GM12878 (cell line): ENCODE results near the gene CTSW. TPM values are rescaled to one million over a fixed set of nuclear protein-coding genes. Genes with fewer than 3 reads are reported as not detected.

Source experiments
- ASH2L ChIP-seq: fragments of 300-600, 200-600 bp; sonication (generic); IDR thresholded peaks from 2 replicates; pipeline ENCODE4 v1.6.1; 2017; ENCODE audit warnings: low read depth, mild to moderate bottlenecking, borderline replicate concordance
- CBX3 ChIP-seq: fragments of 200-600 bp; sonication (generic); IDR thresholded peaks from 2 replicates; pipeline ENCODE4 v1.6.1; 2016; ENCODE audit warnings: low read depth, borderline replicate concordance
- CBX5 ChIP-seq: sonication (generic); IDR thresholded peaks from 2 replicates; pipeline ENCODE4 v1.6.1; 2016; ENCODE audit warnings: low read depth, moderate library complexity, mild to moderate bottlenecking, inconsistent platforms
- CEBPB ChIP-seq, 2 experiments: fragments of 150-350 bp in 1 of 2; IDR thresholded peaks; 2 replicates each; pipeline ENCODE4 v1.6.1; 2012 to 2014; ENCODE audit warnings: low read depth in 2 of 2, low read length in 2 of 2, borderline replicate concordance in 1 of 2, inconsistent platforms in 1 of 2
- CTCF ChIP-seq, 3 experiments: IDR thresholded peaks in 2 of 3; conservative IDR thresholded peaks in 1 of 3; 2 replicates each; pipeline ENCODE4 v1.5.1; 2011; ENCODE audit warnings: low read depth in 3 of 3, low read length in 3 of 3, mild to moderate bottlenecking in 3 of 3, control low read depth in 2 of 3, moderate library complexity in 2 of 3, inconsistent platforms in 1 of 3, mixed read lengths in 1 of 3; ENCODE audit not compliant: control insufficient read depth in 2 of 3, insufficient read depth in 1 of 3; ENCODE audit errors: extremely low read depth in 1 of 3
- EZH2 ChIP-seq: IDR thresholded peaks from 2 replicates; pipeline ENCODE4 v1.6.1; 2012; ENCODE audit warnings: low read depth, mild to moderate bottlenecking, control low read depth, inconsistent platforms, low read length, borderline replicate concordance; ENCODE audit not compliant: control insufficient read depth
- IKZF1 ChIP-seq: fragments of 450-650 bp; conservative IDR thresholded peaks from 2 replicates; pipeline ENCODE4 v1.6.1; 2017; ENCODE audit warnings: antibody characterized with exemption, mild to moderate bottlenecking
- JUND ChIP-seq: IDR thresholded peaks from 2 replicates; pipeline ENCODE4 v1.6.1; 2012; ENCODE audit warnings: low read depth, mild to moderate bottlenecking, low read length, improper control_type of control experiment, moderate library complexity
- MAX ChIP-seq: IDR thresholded peaks from 2 replicates; pipeline ENCODE4 v1.6.1; 2012; ENCODE audit warnings: low read depth, low read length, improper control_type of control experiment
- POU2F2 ChIP-seq: IDR thresholded peaks from 3 replicates; pipeline ENCODE4 v1.6.1; 2011; ENCODE audit warnings: low read depth, mild to moderate bottlenecking, low read length, borderline replicate concordance
- RFX5 ChIP-seq: IDR thresholded peaks from 2 replicates; pipeline ENCODE4 v1.6.1; 2011; ENCODE audit warnings: low read depth, low read length, improper control_type of control experiment
- SMAD1 ChIP-seq: fragments of 450-650 bp; IDR thresholded peaks from 2 replicates; pipeline ENCODE4 v1.6.1; 2018; ENCODE audit warnings: mild to moderate bottlenecking, low read depth; ENCODE audit not compliant: partially characterized antibody
- SMARCA5 ChIP-seq: fragments of 450-650 bp; IDR thresholded peaks from 2 replicates; pipeline ENCODE4 v1.6.1; 2017; ENCODE audit warnings: mild to moderate bottlenecking
- SPI1 ChIP-seq: IDR thresholded peaks from 2 replicates; pipeline ENCODE4 v1.6.1; 2011; ENCODE audit warnings: low read depth, mild to moderate bottlenecking, low read length, moderate library complexity, borderline replicate concordance; ENCODE audit not compliant: insufficient read depth
- TCF3 ChIP-seq: IDR thresholded peaks from 2 replicates; pipeline ENCODE4 v1.6.1; 2012; ENCODE audit warnings: low read depth, mild to moderate bottlenecking, low read length, borderline replicate concordance; ENCODE audit not compliant: insufficient read depth
- USF1 ChIP-seq: IDR thresholded peaks from 2 replicates; pipeline ENCODE4 v1.6.1; 2011; ENCODE audit warnings: borderline replicate concordance, low read depth, mild to moderate bottlenecking, moderate library complexity, mixed read lengths, low read length; ENCODE audit not compliant: insufficient read depth; ENCODE audit errors: extremely low read length
- YY1 ChIP-seq: IDR thresholded peaks from 2 replicates; pipeline ENCODE4 v1.6.1; 2011; ENCODE audit warnings: low read depth, mild to moderate bottlenecking, low read length
- polyA plus RNA-seq, 11 experiments: library from polyadenylated mRNA; depleted of rRNA in 4 of 11; unstranded in 6 of 11; stranded (reverse) in 5 of 11; fragments of >200 nt; fragmentation: Nextera tagmentation in 4 of 11; fragmentation: Illumina TruSeq in 1 of 11; extraction: Ambion mirVana in 4 of 11; extraction: Trizol in 1 of 11; gene quantifications; 1 replicate in 1 of 11; 2 replicates in 10 of 11; pipeline versions ENCODE4 v1.2.1 to v1.2.3, GENCODE V29; 2011 to 2016; ENCODE audit warnings: inconsistent platforms in 2 of 11, missing spikeins in 2 of 11, low read depth in 1 of 11
- total RNA-seq, 4 experiments: library from RNA; depleted of rRNA in 3 of 4; stranded (reverse); fragments of >200 nt in 3 of 4; fragmentation: Illumina TruSeq in 1 of 4; extraction: Trizol in 1 of 4; gene quantifications; 2 replicates each; pipeline versions ENCODE4 v1.2.1 to v1.2.3, GENCODE V29; 2013 to 2021
- TF ChIP-seq, protein P1 (sequence below): fragments of 450-650 bp; IDR thresholded peaks from 2 replicates; pipeline ENCODE4 v1.6.1; 2016; ENCODE audit warnings: mild to moderate bottlenecking
- TF ChIP-seq, protein P2 (sequence below): fragments of 450-650 bp; IDR thresholded peaks from 2 replicates; pipeline ENCODE4 v1.6.1; 2014; ENCODE audit warnings: mild to moderate bottlenecking
- TF ChIP-seq, protein P3 (sequence below): fragments of 450-650 bp; IDR thresholded peaks from 2 replicates; pipeline ENCODE4 v1.6.1; 2017; ENCODE audit warnings: borderline replicate concordance
- TF ChIP-seq, protein P4 (sequence below): fragments of 150-350 bp; IDR thresholded peaks from 2 replicates; pipeline ENCODE4 v1.6.1; 2014; ENCODE audit warnings: mild to moderate bottlenecking, low read depth, low read length

Gene CTSW
- total and polyA plus RNA-seq, 10 of the 15 experiments (the other 5 are each of a cell fraction or from before 2014, with no cell fraction given): 0.53 to 12.0 (median 1.7) TPM

DNA sequence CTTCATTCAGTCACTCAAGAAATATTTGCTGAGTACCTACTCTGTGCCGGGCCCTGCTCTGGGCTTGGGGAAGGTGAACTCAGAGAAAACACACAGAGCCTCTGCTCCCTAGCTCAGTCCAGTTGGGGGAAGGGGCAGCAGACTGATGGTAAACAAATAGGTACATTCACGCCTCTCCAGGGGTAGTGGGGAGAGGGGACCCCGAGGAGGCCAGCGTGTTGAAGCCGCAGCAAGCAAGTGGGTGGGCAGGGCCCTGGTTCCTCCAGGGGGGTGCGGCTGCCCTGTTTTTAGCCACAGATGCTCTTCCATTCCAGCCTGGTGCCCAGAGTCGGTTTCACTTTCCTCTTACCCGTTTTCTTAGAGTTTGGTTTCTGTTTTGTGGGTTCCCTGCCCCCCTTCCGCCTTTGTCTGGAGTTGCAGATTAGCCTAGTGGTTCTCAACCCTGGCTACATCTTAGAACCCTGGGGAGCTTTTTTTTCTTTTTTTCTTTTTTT lies 48.3 kb downstream of the CTSW start (continued):
- TF ChIP-seq RFX5 (no peak), CEBPB (IDR thresholded peaks at IDR 0.05; ENCODE audit: borderline replicate concordance in 1 of 2, low read depth in 2 of 2, low read length in 2 of 2) (no peak), CBX3 (no peak), YY1 (0 out of 2 replicates have a peak, but pooled peaks have one; percentile 16), SPI1 (0 out of 2 replicates have a peak, but pooled peaks have one; percentile 10), CBX5 (no peak), USF1 (no peak), ASH2L (0 out of 2 replicates have a peak, but pooled peaks have one; percentile 57), SMARCA5 (no peak), CTCF (IDR thresholded peaks at IDR 0.05 in 2 of 3, conservative IDR thresholded peaks at IDR 0.05 in 1 of 3; ENCODE audit: control insufficient read depth in 2 of 3, extremely low read depth in 1 of 3, insufficient read depth in 1 of 3, low read depth in 3 of 3, low read length in 3 of 3) (no peak), SMAD1 (peak; percentile 28), POU2F2 (no peak), TCF3 (no peak), EZH2 (no peak), JUND (no peak), IKZF1 (peak; percentile 80), MAX (no peak)
- TF ChIP-seq, protein P1, sequence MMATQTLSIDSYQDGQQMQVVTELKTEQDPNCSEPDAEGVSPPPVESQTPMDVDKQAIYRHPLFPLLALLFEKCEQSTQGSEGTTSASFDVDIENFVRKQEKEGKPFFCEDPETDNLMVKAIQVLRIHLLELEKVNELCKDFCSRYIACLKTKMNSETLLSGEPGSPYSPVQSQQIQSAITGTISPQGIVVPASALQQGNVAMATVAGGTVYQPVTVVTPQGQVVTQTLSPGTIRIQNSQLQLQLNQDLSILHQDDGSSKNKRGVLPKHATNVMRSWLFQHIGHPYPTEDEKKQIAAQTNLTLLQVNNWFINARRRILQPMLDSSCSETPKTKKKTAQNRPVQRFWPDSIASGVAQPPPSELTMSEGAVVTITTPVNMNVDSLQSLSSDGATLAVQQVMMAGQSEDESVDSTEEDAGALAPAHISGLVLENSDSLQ: peak; percentile 6; the same call in 1 of the 2 replicates
- TF ChIP-seq, protein P2, sequence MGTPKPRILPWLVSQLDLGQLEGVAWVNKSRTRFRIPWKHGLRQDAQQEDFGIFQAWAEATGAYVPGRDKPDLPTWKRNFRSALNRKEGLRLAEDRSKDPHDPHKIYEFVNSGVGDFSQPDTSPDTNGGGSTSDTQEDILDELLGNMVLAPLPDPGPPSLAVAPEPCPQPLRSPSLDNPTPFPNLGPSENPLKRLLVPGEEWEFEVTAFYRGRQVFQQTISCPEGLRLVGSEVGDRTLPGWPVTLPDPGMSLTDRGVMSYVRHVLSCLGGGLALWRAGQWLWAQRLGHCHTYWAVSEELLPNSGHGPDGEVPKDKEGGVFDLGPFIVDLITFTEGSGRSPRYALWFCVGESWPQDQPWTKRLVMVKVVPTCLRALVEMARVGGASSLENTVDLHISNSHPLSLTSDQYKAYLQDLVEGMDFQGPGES: 0 out of 2 replicates have a peak, but pooled peaks have one; percentile 2
- TF ChIP-seq, protein P3, sequence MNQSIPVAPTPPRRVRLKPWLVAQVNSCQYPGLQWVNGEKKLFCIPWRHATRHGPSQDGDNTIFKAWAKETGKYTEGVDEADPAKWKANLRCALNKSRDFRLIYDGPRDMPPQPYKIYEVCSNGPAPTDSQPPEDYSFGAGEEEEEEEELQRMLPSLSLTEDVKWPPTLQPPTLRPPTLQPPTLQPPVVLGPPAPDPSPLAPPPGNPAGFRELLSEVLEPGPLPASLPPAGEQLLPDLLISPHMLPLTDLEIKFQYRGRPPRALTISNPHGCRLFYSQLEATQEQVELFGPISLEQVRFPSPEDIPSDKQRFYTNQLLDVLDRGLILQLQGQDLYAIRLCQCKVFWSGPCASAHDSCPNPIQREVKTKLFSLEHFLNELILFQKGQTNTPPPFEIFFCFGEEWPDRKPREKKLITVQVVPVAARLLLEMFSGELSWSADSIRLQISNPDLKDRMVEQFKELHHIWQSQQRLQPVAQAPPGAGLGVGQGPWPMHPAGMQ: no peak
- TF ChIP-seq, protein P4, sequence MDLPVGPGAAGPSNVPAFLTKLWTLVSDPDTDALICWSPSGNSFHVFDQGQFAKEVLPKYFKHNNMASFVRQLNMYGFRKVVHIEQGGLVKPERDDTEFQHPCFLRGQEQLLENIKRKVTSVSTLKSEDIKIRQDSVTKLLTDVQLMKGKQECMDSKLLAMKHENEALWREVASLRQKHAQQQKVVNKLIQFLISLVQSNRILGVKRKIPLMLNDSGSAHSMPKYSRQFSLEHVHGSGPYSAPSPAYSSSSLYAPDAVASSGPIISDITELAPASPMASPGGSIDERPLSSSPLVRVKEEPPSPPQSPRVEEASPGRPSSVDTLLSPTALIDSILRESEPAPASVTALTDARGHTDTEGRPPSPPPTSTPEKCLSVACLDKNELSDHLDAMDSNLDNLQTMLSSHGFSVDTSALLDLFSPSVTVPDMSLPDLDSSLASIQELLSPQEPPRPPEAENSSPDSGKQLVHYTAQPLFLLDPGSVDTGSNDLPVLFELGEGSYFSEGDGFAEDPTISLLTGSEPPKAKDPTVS: no peak
